A549 (cell line): ENCODE results near the gene SPATA13. TPM values are rescaled to one million over a fixed set of nuclear protein-coding genes. Genes with fewer than 3 reads are reported as not detected.

Experiments used
- ATAC-seq, 2 experiments: fragments of 200-7000 bp in 1 of 2; fragments of >200 bp in 1 of 2; cut with Nextera tagmentation in 1 of 2; cut with Tn5 transposase in 1 of 2; 3 replicates each; pipeline versions ENCODE4 v1.8.0 to v1.9.1; 2018 to 2020; ENCODE audit warnings: mild to moderate bottlenecking in 1 of 2, moderate library complexity in 1 of 2
- CTCF ChIA-PET: fragments of 300-600 bp; sonication (Branson Sonifier 250); formaldehyde crosslinking; extraction: SDS; loops from one replicate; lab custom pipeline; 2021; ENCODE audit warnings: antibody characterized with exemption, inconsistent platforms; lab: Yijun Ruan, JAX
- POLR2A ChIA-PET: fragments of 350-600 bp; formaldehyde crosslinking; extraction: SDS; loops from one replicate; lab custom pipeline; 2021; ENCODE audit warnings: antibody characterized with exemption, inconsistent platforms; lab: Yijun Ruan, JAX
- DNase-seq, 2 experiments: peaks; one replicate each; pipeline versions ENCODE4 v3.0.0 to v3.0.0-alpha.2; 2011 to 2016; ENCODE audit warnings: low read depth in 1 of 2, low spot score in 1 of 2
- FAIRE-seq: peaks from 2 replicates; lab custom pipeline; 2011; peaks lifted over from hg19 to GRCh38; lab: Jason Lieb, UNC
- H3K27ac ChIP-seq, 2 experiments: fragments of >200 bp; sonication (Bioruptor Twin); formaldehyde crosslinking; 3 replicates each; pipeline ENCODE4 v1.5.1; 2016 to 2017
- H3K4me1 ChIP-seq: fragments of >200 bp; sonication (Bioruptor Twin); formaldehyde crosslinking; 3 replicates; pipeline ENCODE4 v1.6.1; 2016
- H3K4me2 ChIP-seq: fragments of >200 bp; sonication (Bioruptor Twin); formaldehyde crosslinking; 3 replicates; pipeline ENCODE4 v1.6.1; 2016
- H3K4me3 ChIP-seq: fragments of >200 bp; sonication (Bioruptor Twin); formaldehyde crosslinking; 3 replicates; pipeline ENCODE4 v1.5.1; 2016
- H3K9me3 ChIP-seq: fragments of >200 bp; sonication (Bioruptor Twin); formaldehyde crosslinking; 3 replicates; pipeline ENCODE4 v1.6.1; 2016
- BCL3 ChIP-seq: fragments of >200 bp; sonication (Bioruptor Twin); formaldehyde crosslinking; IDR thresholded peaks from 3 replicates; pipeline ENCODE4 v1.6.1; 2016
- BHLHE40 ChIP-seq: IDR thresholded peaks from 2 replicates; pipeline ENCODE4 v1.6.1; 2012; ENCODE audit warnings: low read depth, low read length, inconsistent platforms
- CBX2 ChIP-seq: fragments of 200-600 bp; sonication (generic); IDR thresholded peaks from 2 replicates; pipeline ENCODE4 v1.6.1; 2016; ENCODE audit warnings: low read depth, mild to moderate bottlenecking, borderline replicate concordance
- CHD2 ChIP-seq: fragments of 150-350 bp; IDR thresholded peaks from 2 replicates; pipeline ENCODE4 v1.6.1; 2014; ENCODE audit warnings: low read length; ENCODE audit not compliant: partially characterized antibody
- CHD4 ChIP-seq: fragments of 200-600 bp; sonication (generic); IDR thresholded peaks from 2 replicates; pipeline ENCODE4 v1.6.1; 2016; ENCODE audit warnings: antibody characterized with exemption, mild to moderate bottlenecking, borderline replicate concordance
- EHF ChIP-seq: fragments of 250-450 bp; sonication (Bioruptor Pico); IDR thresholded peaks from 2 replicates; pipeline ENCODE4 v1.5.0; 2020; ENCODE audit warnings: mild to moderate bottlenecking
- HEYL ChIP-seq: fragments of 250-450 bp; sonication (Bioruptor Pico); IDR thresholded peaks from 2 replicates; pipeline ENCODE4 v1.8.0; 2021; ENCODE audit warnings: mild to moderate bottlenecking, moderate library complexity
- MAFK ChIP-seq: fragments of 450-650 bp; IDR thresholded peaks from 2 replicates; pipeline ENCODE4 v1.6.1; 2014; ENCODE audit not compliant: partially characterized antibody
- MAZ ChIP-seq: fragments of 150-350 bp; IDR thresholded peaks from 2 replicates; pipeline ENCODE4 v1.6.1; 2014; ENCODE audit warnings: antibody characterized with exemption, low read depth, low read length, borderline replicate concordance
- MYC ChIP-seq: IDR thresholded peaks from 2 replicates; pipeline ENCODE4 v1.6.1; 2012; ENCODE audit warnings: mild to moderate bottlenecking, inconsistent platforms, low read length, improper control_type of control experiment, borderline replicate concordance
- POLR2A ChIP-seq: IDR thresholded peaks from 2 replicates; pipeline ENCODE4 v1.6.1; 2012; ENCODE audit warnings: mild to moderate bottlenecking, low read length
- RAD21 ChIP-seq, 2 experiments: fragments of >200 bp in 1 of 2; sonication (Bioruptor Twin) in 1 of 2; formaldehyde crosslinking in 1 of 2; IDR thresholded peaks in 1 of 2; conservative IDR thresholded peaks in 1 of 2; 2 replicates in 1 of 2; 3 replicates in 1 of 2; pipeline ENCODE4 v1.6.1; 2012 to 2018; ENCODE audit warnings: inconsistent platforms in 1 of 2
- RARB ChIP-seq: fragments of 250-450 bp; sonication (Bioruptor Pico); IDR thresholded peaks from 2 replicates; pipeline ENCODE4 v1.8.0; 2021; ENCODE audit warnings: mild to moderate bottlenecking, moderate library complexity
- RCOR1 ChIP-seq: fragments of 150-350 bp; IDR thresholded peaks from 2 replicates; pipeline ENCODE4 v1.6.1; 2014; ENCODE audit warnings: antibody characterized with exemption, low read length, low read depth
- USF2 ChIP-seq: fragments of 450-650 bp; IDR thresholded peaks from 2 replicates; pipeline ENCODE4 v1.6.1; 2014; ENCODE audit warnings: antibody characterized with exemption
- ZSCAN20 ChIP-seq: fragments of 250-450 bp; sonication (Bioruptor Pico); IDR thresholded peaks from 2 replicates; pipeline ENCODE4 v1.8.0; 2022; ENCODE audit warnings: mild to moderate bottlenecking, moderate library complexity
- WGBS: methylation state at CpG from one replicate; pipeline ENCODE4 v1.1.6; 2017; ENCODE audit errors: missing lambda C conversion rate; 5-methylcytosine and 5-hydroxymethylcytosine counted together
- polyA plus RNA-seq, 4 experiments: library from polyadenylated mRNA; depleted of rRNA in 3 of 4; stranded (reverse); fragments of >200 nt; fragmentation: RNase III in 1 of 4; extraction: RNeasy Plus Mini Kit Qiagen cat#74134 plus additional on column Dnase treatment in 1 of 4; gene quantifications; 2 replicates in 3 of 4; 3 replicates in 1 of 4; pipeline ENCODE4 v1.2.3, GENCODE V29; 2011 to 2017
- TF ChIP-seq, protein P1 (sequence below): fragments of >200 bp; sonication (Bioruptor Twin); formaldehyde crosslinking; IDR thresholded peaks from 2 replicates; pipeline ENCODE4 v1.6.1; 2016
- TF ChIP-seq, protein P2 (sequence below): fragments of 250-450 bp; sonication (Bioruptor Pico); IDR thresholded peaks from 2 replicates; pipeline ENCODE4 v1.5.0; 2021; ENCODE audit warnings: mild to moderate bottlenecking, moderate library complexity, borderline replicate concordance

Gene SPATA13
- polyA plus RNA-seq, 2 of the 4 experiments (the other 2 are of a cell fraction): 3.1 to 6.3 TPM

DNA sequence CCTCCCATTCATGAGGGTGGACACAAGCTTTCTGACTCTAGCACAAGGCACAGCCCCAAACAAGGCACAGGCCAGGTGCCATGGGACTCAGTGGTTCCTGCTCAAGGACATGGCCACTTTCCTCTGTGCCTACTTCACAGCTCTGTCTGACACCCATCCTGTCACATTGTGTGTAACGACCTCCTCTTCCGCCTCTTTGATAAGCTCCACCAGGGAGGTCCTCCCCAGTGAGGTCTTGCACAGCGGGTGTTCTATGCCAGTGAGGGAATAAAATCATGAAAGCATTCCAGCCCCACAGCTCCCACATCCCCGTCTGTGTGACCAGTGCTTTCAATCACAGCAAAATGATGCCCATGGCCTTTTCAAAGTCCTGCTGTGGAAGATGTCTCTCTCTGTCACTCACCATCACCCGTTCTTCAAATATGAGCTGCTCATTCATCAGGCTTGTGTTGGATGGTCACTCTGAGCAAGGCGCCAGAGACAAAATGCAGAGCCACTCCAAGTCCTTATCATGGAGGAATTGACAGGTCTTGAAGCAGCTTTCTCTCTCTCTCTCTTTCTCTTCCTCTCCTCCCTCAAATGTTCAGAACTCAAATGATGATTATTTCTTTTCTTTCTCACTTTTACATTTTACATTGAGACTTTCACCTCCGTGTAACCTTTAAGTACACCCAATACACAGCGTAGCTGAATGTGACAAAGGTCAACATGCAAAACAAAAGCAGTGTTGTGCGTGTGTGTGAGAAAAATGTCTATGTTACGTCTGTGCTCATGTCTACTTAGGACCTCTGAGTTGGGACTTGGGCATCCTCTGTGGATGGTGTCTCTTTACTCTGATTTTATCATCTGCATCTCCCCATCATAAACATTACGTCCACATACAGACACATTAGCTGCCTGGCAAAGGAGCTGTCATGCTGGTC, 8.0 kb upstream of the SPATA13 start:
- Histone ChIP-seq H3K4me3 (no peak overlapping the region), H3K9me3 (no peaks in the 10 kb centered on the region), H3K4me2 (no peak overlapping the region), H3K27ac (no peak overlapping the region), H3K4me1 (peaks cover 26% of the 10 kb centered on the region)
- FAIRE-seq (no peak), DNase-seq (no peak), ATAC-seq (no peak)
- ChIA-PET CTCF (interaction anchor here (1.3 kb wide), 1 partner anchor 34 kb away, joined by 3 read pairs; no protein-coding TSS in a partner anchor), POLR2A (no interaction called here)
- TF ChIP-seq MYC (no peak), EHF (CRISPR knock-in tag) (no peak), HEYL (CRISPR knock-in tag) (no peak), USF2 (no peak), CBX2 (no peak), RAD21 (conservative IDR thresholded peaks at IDR 0.05 in 1 of 2, IDR thresholded peaks at IDR 0.05 in 1 of 2) (no peak), CHD2 (no peak), MAFK (no peak), RCOR1 (no peak), BHLHE40 (no peak), CHD4 (no peak), BCL3 (no peak), RARB (no peak)
- TF ChIP-seq, protein P1, sequence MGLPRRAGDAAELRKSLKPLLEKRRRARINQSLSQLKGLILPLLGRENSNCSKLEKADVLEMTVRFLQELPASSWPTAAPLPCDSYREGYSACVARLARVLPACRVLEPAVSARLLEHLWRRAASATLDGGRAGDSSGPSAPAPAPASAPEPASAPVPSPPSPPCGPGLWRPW: no peak
- TF ChIP-seq, protein P2, sequence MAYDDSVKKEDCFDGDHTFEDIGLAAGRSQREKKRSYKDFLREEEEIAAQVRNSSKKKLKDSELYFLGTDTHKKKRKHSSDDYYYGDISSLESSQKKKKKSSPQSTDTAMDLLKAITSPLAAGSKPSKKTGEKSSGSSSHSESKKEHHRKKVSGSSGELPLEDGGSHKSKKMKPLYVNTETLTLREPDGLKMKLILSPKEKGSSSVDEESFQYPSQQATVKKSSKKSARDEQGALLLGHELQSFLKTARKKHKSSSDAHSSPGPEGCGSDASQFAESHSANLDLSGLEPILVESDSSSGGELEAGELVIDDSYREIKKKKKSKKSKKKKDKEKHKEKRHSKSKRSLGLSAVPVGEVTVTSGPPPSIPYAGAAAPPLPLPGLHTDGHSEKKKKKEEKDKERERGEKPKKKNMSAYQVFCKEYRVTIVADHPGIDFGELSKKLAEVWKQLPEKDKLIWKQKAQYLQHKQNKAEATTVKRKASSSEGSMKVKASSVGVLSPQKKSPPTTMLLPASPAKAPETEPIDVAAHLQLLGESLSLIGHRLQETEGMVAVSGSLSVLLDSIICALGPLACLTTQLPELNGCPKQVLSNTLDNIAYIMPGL: no peak
- WGBS: 86% methylated on average over 11 of the region's 11 CpGs

DNA sequence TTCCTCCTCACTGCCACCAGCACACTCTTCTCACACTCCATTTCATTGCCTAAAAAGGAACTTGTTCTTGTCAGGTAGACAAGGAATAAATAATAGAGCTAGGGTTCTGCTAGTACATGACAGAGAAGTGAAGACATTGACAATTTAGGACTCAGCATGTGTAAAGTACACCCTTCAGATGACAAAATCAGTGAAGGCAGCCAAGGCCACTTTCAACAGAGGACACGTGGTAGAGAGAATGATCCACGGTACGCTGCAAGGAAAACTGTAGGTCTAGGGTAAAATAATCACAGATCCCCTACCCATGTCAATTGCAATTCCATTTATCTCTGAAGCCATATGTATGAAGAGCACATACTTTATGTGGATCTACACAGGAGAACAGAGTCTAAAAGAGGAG, 7.2 kb upstream of the SPATA13 start:
- 95% methylated on average over 3 of the region's 3 CpGs for WGBS
- Histone ChIP-seq H3K4me3 (no peak overlapping the region), H3K27ac (no peak overlapping the region), H3K4me1 (peaks cover 18% of the 10 kb centered on the region), H3K4me2 (no peak overlapping the region), H3K9me3 (no peaks in the 10 kb centered on the region)
- ATAC-seq (no peak), DNase-seq (no peak), FAIRE-seq (no peak)
- TF ChIP-seq MAZ (no peak), ZSCAN20 (no peak), POLR2A (no peak)
- ChIA-PET CTCF (interaction anchor here (1.3 kb wide), 1 partner anchor 34 kb away, joined by 3 read pairs; no protein-coding TSS in a partner anchor), POLR2A (no interaction called here)
